Left ventricle myocardium inferior (tissue), 1 donor: ENCODE data around the gene YBX2. TPM values are rescaled to one million over a fixed set of nuclear protein-coding genes. Genes with fewer than 3 reads are reported as not detected.
"Not testable (repeated sequence)": the region's sequence is repeated elsewhere in the genome, so short reads cannot be mapped to it uniquely, and the experiment has no call there.

Experiments used
- DNase-seq: peaks from one replicate; pipeline ENCODE4 v3.0.0-alpha.2; 2020
- H3K27ac ChIP-seq: fragments of 200-600 bp; replicated peaks from 2 replicates; pipeline ENCODE4 v1.8.0; 2021
- H3K27me3 ChIP-seq: fragments of 200-600 bp; 2 replicates; pipeline ENCODE4 v1.8.0; 2021; ENCODE audit warnings: low read depth
- H3K36me3 ChIP-seq: fragments of 200-600 bp; 2 replicates; pipeline ENCODE4 v1.8.0; 2021
- H3K4me1 ChIP-seq: fragments of 200-600 bp; 2 replicates; pipeline ENCODE4 v1.8.0; 2021
- H3K4me3 ChIP-seq: fragments of 200-600 bp; 2 replicates; pipeline ENCODE4 v1.8.0; 2021; ENCODE audit warnings: mild to moderate bottlenecking, moderate library complexity
- H3K9me3 ChIP-seq: fragments of 200-600 bp; replicated peaks from 2 replicates; pipeline ENCODE4 v1.8.0; 2021
- CTCF ChIP-seq: fragments of 200-600 bp; IDR thresholded peaks from 2 replicates; pipeline ENCODE4 v1.8.0; 2021; ENCODE audit warnings: antibody characterized with exemption, mild to moderate bottlenecking, borderline replicate concordance
- intact Hi-C: fragments of 100-400 bp; cut with micrococcal nuclease; formaldehyde crosslinking; loops from one replicate; pipeline ENCODE4 v1.11.0; 2022
- total RNA-seq: library from RNA; stranded (reverse); fragmentation: NEBNext Ultra II Directional; extraction: Animal tissue kit (Norgen Biotek cat#: 25700); gene quantifications from one replicate; pipeline ENCODE4 v1.2.1, GENCODE V29; 2021
- donor health status: DM: no; HTN: yes; CAD: no; lungs with severe emphysema.

The YBX2 gene
- total RNA-seq, 1 donor from 2014 or later: 0.77 TPM

GRCh38 chr17:7246779-7247178 is 47.7 kb downstream of the YBX2 start:
- no peaks in the 10 kb centered on the region for H3K9me3 ChIP-seq
- no peak for DNase-seq
- intact Hi-C loops: no loop called here
- no peaks in the 10 kb centered on the region for H3K27me3 ChIP-seq
- no peak for TF ChIP-seq CTCF
- no peak overlapping the region for H3K4me3 ChIP-seq
- peaks cover 53% of the 10 kb centered on the region for H3K4me1 ChIP-seq
- H3K36me3 ChIP-seq: peaks cover 35% of the 10 kb centered on the region
- H3K27ac ChIP-seq: no peak overlapping the region

- Histone ChIP-seq H3K36me3 (peaks cover 48% of the 10 kb centered on the region), H3K27ac (peak overlapping the region; percentile 99), H3K4me3 (peak overlapping the region; percentile 97), H3K4me1 (peaks cover 50% of the 10 kb centered on the region)
- intact Hi-C loops, DNase-seq, H3K9me3 ChIP-seq, H3K27me3 ChIP-seq: not testable (repeated sequence)
Measured at GRCh38 chr17:7243838-7244237, 50.6 kb downstream of the YBX2 start.

GRCh38 chr17:7243453-7243729 is 51.0 kb downstream of the YBX2 start:
- TF ChIP-seq CTCF: no peak
- H3K9me3 ChIP-seq: no peaks in the 10 kb centered on the region
- H3K27ac ChIP-seq: peak overlapping the region; percentile 99
- no peak for DNase-seq
- H3K27me3 ChIP-seq: no peaks in the 10 kb centered on the region
- peaks cover 48% of the 10 kb centered on the region for H3K36me3 ChIP-seq
- intact Hi-C loops: no loop called here
- peak overlapping the region; percentile 97 for H3K4me3 ChIP-seq
- peaks cover 49% of the 10 kb centered on the region for H3K4me1 ChIP-seq

- Histone ChIP-seq H3K36me3 (peaks cover 48% of the 10 kb centered on the region), H3K4me1 (peaks cover 45% of the 10 kb centered on the region), H3K4me3 (peak overlapping the region; percentile 97), H3K27ac (peak overlapping the region; percentile 99), H3K27me3 (no peaks in the 10 kb centered on the region), H3K9me3 (no peaks in the 10 kb centered on the region)
- DNase-seq: peak; percentile 97
- no peak for TF ChIP-seq CTCF
- intact Hi-C loops: no loop called here
Measured at GRCh38 chr17:7242717-7243452, 51.6 kb downstream of the YBX2 start.

- Histone ChIP-seq H3K27me3 (no peaks in the 10 kb centered on the region), H3K4me1 (peaks cover 52% of the 10 kb centered on the region), H3K9me3 (no peaks in the 10 kb centered on the region), H3K36me3 (peaks cover 47% of the 10 kb centered on the region), H3K4me3 (peak within 1 kb of the TSS; percentile 97), H3K27ac (peak within 1 kb of the TSS; percentile 99)
- intact Hi-C loops: no loop called here
- peak; percentile 95 for DNase-seq
- no peak for TF ChIP-seq CTCF
Measured at GRCh38 chr17:7241783-7242716, 52.4 kb downstream of the YBX2 start, which contains the start of gene GABARAP. GABARAP (minus strand) TSS chr17:7242449; CDS start chr17:7242330, 119 bp downstream.
